Karpas-422 (cell line): ENCODE results near the gene NR3C1. TPM values are rescaled to one million over a fixed set of nuclear protein-coding genes. Genes with fewer than 3 reads are reported as not detected.

Experiments
- DNase-seq: peaks from one replicate; pipeline ENCODE4 v3.0.0-alpha.2; 2015
- H2AFZ ChIP-seq: fragments of 200-600 bp; sonication (generic); 2 replicates; pipeline ENCODE4 v1.6.1; 2014; ENCODE audit warnings: antibody characterized with exemption, low read length, mixed read lengths
- H3K27ac ChIP-seq: fragments of 200-600 bp; sonication (generic); 2 replicates; pipeline ENCODE4 v1.5.1; 2014; ENCODE audit warnings: mild to moderate bottlenecking, low read length, moderate library complexity
- H3K27me3 ChIP-seq: fragments of 200-600 bp; sonication (generic); 2 replicates; pipeline ENCODE4 v1.6.1; 2014; ENCODE audit warnings: low read length, mixed read lengths
- H3K36me3 ChIP-seq: fragments of 200-600 bp; sonication (generic); 2 replicates; pipeline ENCODE4 v1.6.1; 2014; ENCODE audit warnings: low read length, mixed read lengths; ENCODE audit not compliant: insufficient read depth
- H3K4me1 ChIP-seq: fragments of 200-600 bp; sonication (generic); 2 replicates; pipeline ENCODE4 v1.6.1; 2014; ENCODE audit warnings: mild to moderate bottlenecking, low read length, mixed read lengths
- H3K4me2 ChIP-seq: fragments of 200-600 bp; sonication (generic); 2 replicates; pipeline ENCODE4 v1.6.1; 2014; ENCODE audit warnings: low read length, low read depth, mild to moderate bottlenecking; ENCODE audit not compliant: poor library complexity, severe bottlenecking
- H3K4me3 ChIP-seq: fragments of 200-600 bp; sonication (generic); 2 replicates; pipeline ENCODE4 v1.5.1; 2014; ENCODE audit warnings: mild to moderate bottlenecking, antibody characterized with exemption, low read length, mixed read lengths
- H3K79me2 ChIP-seq: fragments of 200-600 bp; sonication (generic); 2 replicates; pipeline ENCODE4 v1.6.1; 2014; ENCODE audit warnings: mild to moderate bottlenecking, low read length, mixed read lengths
- H3K9ac ChIP-seq: fragments of 200-600 bp; sonication (generic); 2 replicates; pipeline ENCODE4 v1.6.0; 2014; ENCODE audit warnings: low read length
- H3K9me2 ChIP-seq: fragments of 200-600 bp; sonication (generic), shearing (Covaris generic); replicated peaks from 2 replicates; pipeline ENCODE4 v1.6.0; 2014; ENCODE audit warnings: mild to moderate bottlenecking, low read length, moderate library complexity; ENCODE audit not compliant: insufficient read depth
- H3K9me3 ChIP-seq: fragments of 300-700, 200-600 bp; sonication (generic); 2 replicates; pipeline ENCODE4 v1.6.1; 2014; ENCODE audit warnings: low read length, mixed read lengths
- H4K20me1 ChIP-seq: fragments of 200-600 bp; sonication (generic); 2 replicates; pipeline ENCODE4 v1.6.1; 2014; ENCODE audit warnings: mild to moderate bottlenecking, antibody characterized with exemption, low read length, low read depth; ENCODE audit not compliant: insufficient read depth
- total RNA-seq: library from RNA; depleted of rRNA; stranded (reverse); fragments of >200 nt; shearing (Covaris generic); gene quantifications from 2 replicates; pipeline ENCODE4 v1.2.3, GENCODE V29; 2014; ENCODE audit warnings: low replicate concordance

NR3C1 gene
- total RNA-seq, 1 experiment from 2014 or later: 364 TPM

- H3K4me3 ChIP-seq: no peak overlapping the region
- peak overlapping the region; percentile 76 for H3K27ac ChIP-seq
- no peaks in the 10 kb centered on the region for H3K9me3 ChIP-seq
- no peaks in the 10 kb centered on the region for H3K79me2 ChIP-seq
- H3K9me2 ChIP-seq: no peaks in the 10 kb centered on the region
- peaks cover 72% of the 10 kb centered on the region for H3K4me1 ChIP-seq
- H4K20me1 ChIP-seq: no peaks in the 10 kb centered on the region
- H3K36me3 ChIP-seq: no peaks in the 10 kb centered on the region
- H3K9ac ChIP-seq: peak overlapping the region; percentile 20
- H3K4me2 ChIP-seq: peak overlapping the region; percentile 34
- H3K27me3 ChIP-seq: no peaks in the 10 kb centered on the region
- H2AFZ ChIP-seq: no peak overlapping the region
- DNase-seq: peak; percentile 92
Measured at GRCh38 chr5:143440448-143441115, 37.1 kb upstream of the NR3C1 start.

- no peaks in the 10 kb centered on the region for H3K9me3 ChIP-seq
- H3K4me1 ChIP-seq: peaks cover 74% of the 10 kb centered on the region
- DNase-seq: no peak
- H2AFZ ChIP-seq: peak overlapping the region; percentile 37; the same call in 1 of the 2 replicates
- peak overlapping the region; percentile 76 for H3K9ac ChIP-seq
- H3K36me3 ChIP-seq: no peaks in the 10 kb centered on the region
- no peaks in the 10 kb centered on the region for H3K9me2 ChIP-seq
- peaks cover 19% of the 10 kb centered on the region for H3K79me2 ChIP-seq
- H3K27ac ChIP-seq: peak overlapping the region; percentile 96
- no peak overlapping the region for H3K4me2 ChIP-seq
- no peak overlapping the region for H3K4me3 ChIP-seq
- no peaks in the 10 kb centered on the region for H4K20me1 ChIP-seq
- H3K27me3 ChIP-seq: no peaks in the 10 kb centered on the region
Measured at GRCh38 chr5:143437666-143438273, 34.3 kb upstream of the NR3C1 start.

GRCh38 chr5:143436871-143437270, 33.4 kb upstream of the NR3C1 start:
- peak overlapping the region; percentile 96 for H3K27ac ChIP-seq
- peak overlapping the region; percentile 76 for H3K9ac ChIP-seq
- DNase-seq: peak; percentile 63
- H4K20me1 ChIP-seq: no peaks in the 10 kb centered on the region
- H3K4me3 ChIP-seq: peak overlapping the region; percentile 74
- H3K9me2 ChIP-seq: no peaks in the 10 kb centered on the region
- no peaks in the 10 kb centered on the region for H3K36me3 ChIP-seq
- H2AFZ ChIP-seq: peak overlapping the region; percentile 31
- peaks cover 74% of the 10 kb centered on the region for H3K4me1 ChIP-seq
- no peaks in the 10 kb centered on the region for H3K9me3 ChIP-seq
- peak overlapping the region; percentile 93 for H3K4me2 ChIP-seq
- no peaks in the 10 kb centered on the region for H3K27me3 ChIP-seq
- peaks cover 28% of the 10 kb centered on the region for H3K79me2 ChIP-seq

- Histone ChIP-seq H3K4me2 (peak overlapping the region; percentile 93), H3K36me3 (peaks cover 8% of the 10 kb centered on the region), H3K9ac (peak overlapping the region; percentile 76), H3K9me3 (no peaks in the 10 kb centered on the region), H3K27ac (peak overlapping the region; percentile 96), H2AFZ (no peak overlapping the region), H3K4me3 (peak overlapping the region; percentile 74), H3K9me2 (no peaks in the 10 kb centered on the region), H3K27me3 (no peaks in the 10 kb centered on the region), H3K79me2 (peaks cover 43% of the 10 kb centered on the region), H4K20me1 (no peaks in the 10 kb centered on the region), H3K4me1 (peaks cover 73% of the 10 kb centered on the region)
- peak; percentile 97 for DNase-seq
Measured at GRCh38 chr5:143435210-143435657, 31.7 kb upstream of the NR3C1 start.

- H3K4me2 ChIP-seq: peak overlapping the region; percentile 93
- no peak overlapping the region for H2AFZ ChIP-seq
Measured at GRCh38 chr5:143434261-143435209, 31.0 kb upstream of the NR3C1 start.

GRCh38 chr5:143433670-143434069, 30.2 kb upstream of the NR3C1 start:
- Histone ChIP-seq H3K9me2 (no peaks in the 10 kb centered on the region), H3K4me1 (peaks cover 81% of the 10 kb centered on the region), H2AFZ (no peak overlapping the region), H3K79me2 (peaks cover 56% of the 10 kb centered on the region), H4K20me1 (no peaks in the 10 kb centered on the region), H3K27me3 (no peaks in the 10 kb centered on the region), H3K36me3 (peaks cover 17% of the 10 kb centered on the region), H3K9me3 (no peaks in the 10 kb centered on the region), H3K4me2 (peak overlapping the region; percentile 93), H3K9ac (peak overlapping the region; percentile 76), H3K4me3 (peak overlapping the region; percentile 74), H3K27ac (peak overlapping the region; percentile 96)
- DNase-seq: peak; percentile 87

More at GRCh38 chr5:143434261-143435209, 31.0 kb upstream of the NR3C1 start:
- H3K9me2 ChIP-seq: no peaks in the 10 kb centered on the region
- H3K4me3 ChIP-seq: peak overlapping the region; percentile 74
- peak; percentile 92 for DNase-seq
- H3K27me3 ChIP-seq: no peaks in the 10 kb centered on the region
- peaks cover 72% of the 10 kb centered on the region for H3K4me1 ChIP-seq
- peaks cover 9% of the 10 kb centered on the region for H3K36me3 ChIP-seq
- H3K9ac ChIP-seq: peak overlapping the region; percentile 76
- H3K27ac ChIP-seq: peak overlapping the region; percentile 96
- no peaks in the 10 kb centered on the region for H4K20me1 ChIP-seq
- no peaks in the 10 kb centered on the region for H3K9me3 ChIP-seq
- peaks cover 48% of the 10 kb centered on the region for H3K79me2 ChIP-seq

- H3K27ac ChIP-seq: peak overlapping the region; percentile 96
- H3K9me3 ChIP-seq: no peaks in the 10 kb centered on the region
- H3K9me2 ChIP-seq: no peaks in the 10 kb centered on the region
- peak overlapping the region; percentile 74 for H3K4me3 ChIP-seq
- H3K4me1 ChIP-seq: peaks cover 87% of the 10 kb centered on the region
- no peaks in the 10 kb centered on the region for H3K27me3 ChIP-seq
- H3K79me2 ChIP-seq: peaks cover 65% of the 10 kb centered on the region
- peak; percentile 76 for DNase-seq
- peaks cover 25% of the 10 kb centered on the region for H3K36me3 ChIP-seq
- no peak overlapping the region for H2AFZ ChIP-seq
- peak overlapping the region; percentile 93 for H3K4me2 ChIP-seq
- H3K9ac ChIP-seq: peak overlapping the region; percentile 82
- no peaks in the 10 kb centered on the region for H4K20me1 ChIP-seq
Measured at GRCh38 chr5:143432658-143433239, 29.3 kb upstream of the NR3C1 start.
